SU-DHL-6 (cell line): ENCODE measurements around the gene SLC35F4.

Experiments
- CTCF ChIP-seq: fragments of 200-600 bp; sonication (generic); IDR thresholded peaks from one replicate; pipeline ENCODE4 v1.5.1; 2017; ENCODE audit warnings: antibody characterized with exemption, mild to moderate bottlenecking, low read length, moderate library complexity; ENCODE audit not compliant: insufficient read depth, poor library complexity, severe bottlenecking
- EZH2phosphoT487 ChIP-seq: fragments of 200-600 bp; sonication (generic), shearing (Covaris generic); conservative IDR thresholded peaks from 2 replicates; pipeline ENCODE4 v1.6.1; 2018; ENCODE audit warnings: mild to moderate bottlenecking, antibody characterized with exemption, low read length, moderate library complexity, mixed read lengths

GRCh38 chr14:57632649-57633048 lies 233.2 kb downstream of the SLC35F4 start:
- TF ChIP-seq CTCF = no peak
- TF ChIP-seq EZH2phosphoT487 = no peak
